Measurements from ENCODE around the gene PLEK2. TPM values are rescaled to one million over a fixed set of nuclear protein-coding genes. Genes with fewer than 3 reads are reported as not detected.

The PLEK2 gene
- total RNA-seq, 4 donors from 2014 or later: 22.0 to 75.2 (median 58.6) TPM

DNA sequence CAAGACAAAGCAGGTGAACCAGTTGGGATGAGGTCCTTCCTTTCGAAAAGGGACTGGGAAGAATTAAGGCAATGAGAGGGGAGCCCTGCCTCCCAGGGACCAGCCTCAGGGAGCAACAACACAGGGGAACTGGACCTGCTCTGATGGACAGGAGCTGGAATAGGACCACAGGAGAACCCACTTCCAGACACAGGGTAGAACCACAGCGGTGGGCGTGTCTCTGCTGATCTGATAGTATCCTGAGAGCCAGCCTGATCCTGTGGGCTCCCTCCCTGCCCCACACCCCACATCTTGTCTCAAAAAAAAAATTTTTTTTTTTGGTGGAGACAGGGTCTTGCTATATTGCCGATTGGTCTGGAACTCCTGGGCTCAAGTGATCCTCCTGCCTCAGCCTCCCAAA is 13.6 kb upstream of the PLEK2 start:
- intact Hi-C loops (cut with DNase I): loop anchor here (10.0 kb wide), 3 partner anchors 149 to 279 kb away; partner anchors contain the start of genes RDH12 and VTI1B
- H3K27ac ChIP-seq: peak overlapping the region in 2 of 3 donors; percentile 55 to 62
- TF ChIP-seq POLR2A (IDR thresholded peaks at IDR 0.05): no peak
- TF ChIP-seq, protein P1, sequence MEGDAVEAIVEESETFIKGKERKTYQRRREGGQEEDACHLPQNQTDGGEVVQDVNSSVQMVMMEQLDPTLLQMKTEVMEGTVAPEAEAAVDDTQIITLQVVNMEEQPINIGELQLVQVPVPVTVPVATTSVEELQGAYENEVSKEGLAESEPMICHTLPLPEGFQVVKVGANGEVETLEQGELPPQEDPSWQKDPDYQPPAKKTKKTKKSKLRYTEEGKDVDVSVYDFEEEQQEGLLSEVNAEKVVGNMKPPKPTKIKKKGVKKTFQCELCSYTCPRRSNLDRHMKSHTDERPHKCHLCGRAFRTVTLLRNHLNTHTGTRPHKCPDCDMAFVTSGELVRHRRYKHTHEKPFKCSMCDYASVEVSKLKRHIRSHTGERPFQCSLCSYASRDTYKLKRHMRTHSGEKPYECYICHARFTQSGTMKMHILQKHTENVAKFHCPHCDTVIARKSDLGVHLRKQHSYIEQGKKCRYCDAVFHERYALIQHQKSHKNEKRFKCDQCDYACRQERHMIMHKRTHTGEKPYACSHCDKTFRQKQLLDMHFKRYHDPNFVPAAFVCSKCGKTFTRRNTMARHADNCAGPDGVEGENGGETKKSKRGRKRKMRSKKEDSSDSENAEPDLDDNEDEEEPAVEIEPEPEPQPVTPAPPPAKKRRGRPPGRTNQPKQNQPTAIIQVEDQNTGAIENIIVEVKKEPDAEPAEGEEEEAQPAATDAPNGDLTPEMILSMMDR (IDR thresholded peaks at IDR 0.05): no peak
- no peaks in the 10 kb centered on the region for H3K9me3 ChIP-seq
- no peak overlapping the region for H3K4me3 ChIP-seq (replicated peaks in 1 of 3)
- H3K36me3 ChIP-seq: no peaks in the 10 kb centered on the region
- 94% methylated on average over 4 of the region's 4 CpGs for WGBS, 2 donors
- peaks cover 4 to 15% of the 10 kb centered on the region in 2 donors for H3K4me1 ChIP-seq
- no peaks in the 10 kb centered on the region for H3K27me3 ChIP-seq
- DNase-seq: no peak

DNA sequence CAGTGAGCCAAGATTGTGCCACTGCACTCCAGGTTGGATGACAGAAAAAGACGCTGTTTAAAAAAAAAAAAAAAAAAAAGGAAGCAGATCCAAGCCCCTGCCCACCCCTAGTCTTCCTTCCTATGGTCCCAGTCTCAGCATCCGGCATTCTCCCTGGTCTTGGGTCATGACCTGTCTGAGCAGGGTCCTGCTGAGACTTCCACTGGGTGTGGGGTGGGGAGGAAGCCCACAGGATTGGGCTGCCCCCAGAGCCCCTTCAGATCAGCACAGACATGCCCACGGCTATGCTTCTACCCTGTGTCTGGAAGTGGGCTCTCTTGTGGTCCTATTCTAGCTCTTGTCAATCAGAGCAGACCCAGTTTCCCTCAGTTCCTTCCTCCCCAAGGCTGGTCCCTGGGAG is 12.6 kb upstream of the PLEK2 start:
- H3K27me3 ChIP-seq: no peaks in the 10 kb centered on the region
- no peak for DNase-seq
- intact Hi-C loops (cut with DNase I): loop anchor here (10.0 kb wide), 3 partner anchors 150 to 280 kb away; partner anchors contain the start of genes RDH12 and VTI1B
- no peak overlapping the region for H3K4me3 ChIP-seq (replicated peaks in 1 of 3)
- H3K4me1 ChIP-seq: peaks cover 4 to 15% of the 10 kb centered on the region in 2 donors
- TF ChIP-seq, protein P1 (IDR thresholded peaks at IDR 0.05): no peak
- TF ChIP-seq POLR2A (IDR thresholded peaks at IDR 0.05): no peak
- no peaks in the 10 kb centered on the region for H3K36me3 ChIP-seq
- no peaks in the 10 kb centered on the region for H3K9me3 ChIP-seq
- H3K27ac ChIP-seq: no peak overlapping the region
- WGBS, 2 donors: 54 to 57% methylated on average over 3 of the region's 3 CpGs

DNA sequence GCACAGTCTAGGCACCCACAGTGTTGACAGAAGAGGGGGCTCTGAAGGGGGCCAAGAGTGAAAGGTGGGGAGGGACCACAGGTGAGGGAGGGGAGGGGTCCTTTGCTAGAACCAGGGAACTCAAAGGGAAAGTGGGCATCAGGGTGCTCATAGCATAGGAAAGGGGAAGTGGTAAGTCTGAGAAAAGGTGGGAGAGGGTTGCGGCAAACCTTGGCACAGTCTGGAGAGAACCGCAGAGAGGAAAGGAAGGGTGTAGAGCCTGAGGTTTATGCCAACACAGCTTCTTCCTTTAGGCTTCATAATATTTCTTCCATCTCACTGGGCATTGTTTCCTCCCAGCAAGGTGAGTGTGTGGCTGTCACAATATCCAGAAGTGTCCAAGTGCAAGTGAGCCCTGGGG is 11.5 kb upstream of the PLEK2 start:
- Histone ChIP-seq H3K27ac (no peak overlapping the region), H3K4me1 (peaks cover 4 to 15% of the 10 kb centered on the region in 2 donors), H3K27me3 (no peaks in the 10 kb centered on the region), H3K36me3 (no peaks in the 10 kb centered on the region), H3K9me3 (no peaks in the 10 kb centered on the region), H3K4me3 (replicated peaks in 1 of 3) (no peak overlapping the region)
- intact Hi-C loops (cut with DNase I): loop anchor here (10.0 kb wide), 3 partner anchors 151 to 281 kb away; partner anchors contain the start of genes RDH12 and VTI1B
- no peak for DNase-seq
- WGBS, 2 donors: 70 to 73% methylated on average over 2 of the region's 2 CpGs
- TF ChIP-seq, protein P1 (IDR thresholded peaks at IDR 0.05): no peak
- TF ChIP-seq POLR2A (IDR thresholded peaks at IDR 0.05): no peak

DNA sequence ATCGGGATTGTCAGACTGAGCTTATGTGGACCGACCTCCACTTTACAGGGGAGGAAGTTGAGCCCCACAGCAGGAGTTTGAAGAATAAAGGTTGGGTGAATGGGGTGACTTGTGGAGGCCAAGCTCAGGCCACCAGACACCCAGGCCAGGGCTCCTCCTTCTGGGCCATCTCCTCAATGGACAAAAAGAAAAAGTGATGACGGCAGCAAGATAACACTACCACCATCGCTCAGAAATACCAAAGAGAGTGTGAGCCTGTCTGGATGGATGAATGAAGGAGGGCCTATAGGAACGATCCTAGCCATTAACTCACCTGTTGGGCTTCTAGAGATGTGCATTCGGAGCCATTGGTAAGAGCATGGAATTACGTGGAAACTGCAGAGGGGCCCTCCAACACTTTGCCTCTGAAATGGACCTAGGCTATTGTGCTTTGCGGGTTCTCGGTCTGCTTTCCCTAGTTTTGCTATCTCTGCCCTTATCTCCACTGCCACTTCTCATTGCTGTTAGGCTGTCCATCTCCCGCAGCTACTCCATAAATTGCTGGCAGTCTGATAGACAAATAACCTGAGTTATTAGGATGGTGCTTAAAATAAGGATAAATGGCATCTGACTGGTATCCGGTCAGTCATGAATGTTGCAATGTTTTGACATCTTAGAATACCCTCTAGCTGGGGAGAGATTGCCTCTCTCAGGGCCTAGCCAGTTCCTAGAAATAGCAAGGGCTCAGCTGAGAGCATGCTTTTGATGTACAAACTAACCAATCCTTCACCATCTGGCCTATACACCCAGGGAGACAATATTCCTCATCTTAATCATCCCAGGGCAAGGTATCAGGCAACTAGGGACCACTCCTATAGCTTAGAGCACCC is 9.6 kb upstream of the PLEK2 start:
- WGBS, 2 donors: 96 to 97% methylated on average over 11 of the region's 11 CpGs
- TF ChIP-seq POLR2A (IDR thresholded peaks at IDR 0.05): no peak
- TF ChIP-seq, protein P1 (IDR thresholded peaks at IDR 0.05): no peak
- H3K27ac ChIP-seq: no peak overlapping the region
- H3K36me3 ChIP-seq: no peaks in the 10 kb centered on the region
- H3K4me3 ChIP-seq (replicated peaks in 1 of 3): no peak overlapping the region
- no peaks in the 10 kb centered on the region for H3K9me3 ChIP-seq
- peaks cover 0 to 7% of the 10 kb centered on the region in 2 donors for H3K4me1 ChIP-seq
- intact Hi-C loops (cut with DNase I): loop anchor here (10.0 kb wide), 3 partner anchors 153 to 283 kb away; partner anchors contain the start of genes RDH12 and VTI1B
- no peaks in the 10 kb centered on the region for H3K27me3 ChIP-seq
- no peak for DNase-seq
